Gastrocnemius medialis (tissue), 4 donors: Measurements from ENCODE around the gene TMOD4. TPM values are rescaled to one million over a fixed set of nuclear protein-coding genes. Genes with fewer than 3 reads are reported as not detected.
"Not testable (repeated sequence)": the region's sequence is repeated elsewhere in the genome, so short reads cannot be mapped to it uniquely, and the experiment has no call there.

Experiments
- ATAC-seq, 2 donors: fragments of 150-250 bp; one replicate each; pipeline ENCODE4 v1.9.1; 2016
- DNase-seq, 2 donors: peaks; one replicate each; pipeline ENCODE4 v3.0.0-alpha.2; 2019
- H3K27ac ChIP-seq, 4 donors: fragments of 200-600 bp; sonication (generic); 1 replicate in 1 of 4; 2 replicates in 3 of 4; pipeline ENCODE4 v1.5.1; 2016 to 2018; ENCODE audit warnings: mild to moderate bottlenecking in 2 of 4, moderate library complexity in 1 of 4
- H3K27me3 ChIP-seq, 3 donors: fragments of 200-600 bp; sonication (generic) in 2 of 3; 1 replicate in 1 of 3; 2 replicates in 2 of 3; pipeline versions ENCODE4 v1.5.1 to v1.6.0; 2016 to 2019; ENCODE audit warnings: mild to moderate bottlenecking in 1 of 3, moderate library complexity in 1 of 3
- H3K36me3 ChIP-seq, 2 donors: fragments of 200-600 bp; sonication (generic) in 1 of 2; one replicate each; pipeline ENCODE4 v1.5.1; 2017 to 2018
- H3K4me1 ChIP-seq, 2 donors: fragments of 200-600 bp; sonication (generic) in 1 of 2; one replicate each; pipeline ENCODE4 v1.5.1; 2016 to 2017; ENCODE audit warnings: mild to moderate bottlenecking in 2 of 2
- H3K4me3 ChIP-seq, 4 donors: fragments of 200-600 bp; sonication (generic) in 3 of 4; 1 replicate in 1 of 4; 2 replicates in 3 of 4; pipeline ENCODE4 v1.5.1; 2016 to 2019; ENCODE audit warnings: mild to moderate bottlenecking in 2 of 4
- H3K9me3 ChIP-seq, 3 donors: fragments of 200-600 bp; sonication (generic) in 2 of 3; 1 replicate in 1 of 3; 2 replicates in 2 of 3; pipeline ENCODE4 v1.5.1; 2016 to 2019
- POLR2A ChIP-seq, 2 donors: fragments of 450-650 bp; IDR thresholded peaks; one replicate each; pipeline ENCODE4 v1.6.1; 2017; ENCODE audit warnings: antibody characterized with exemption in 2 of 2, mild to moderate bottlenecking in 2 of 2, moderate library complexity in 2 of 2
- in situ Hi-C, 4 donors: fragments of 200-750 bp; cut with MboI; loops; one replicate each; pipeline versions ENCODE4 v1.15.0 to v1.8.0; 2017; ENCODE audit warnings: low sequenced_read_pairs in 4 of 4
- intact Hi-C: fragments of 100-400 bp; cut with DNase I; formaldehyde crosslinking; loops from one replicate; pipeline ENCODE4 v1.15.1; 2023; ENCODE audit warnings: low total_unique reads
- total RNA-seq, 4 donors: library from RNA; depleted of rRNA; stranded (reverse); fragments of >200 nt; gene quantifications; one replicate each; pipeline versions ENCODE4 v1.1.0 to v1.2.3, GENCODE V29; 2016
- TF ChIP-seq, protein P1 (sequence below), 5 experiments: fragments of 450-650 bp in 3 of 5; fragments of 200-600 bp in 2 of 5; sonication (generic) in 2 of 5; IDR thresholded peaks in 4 of 5; conservative IDR thresholded peaks in 1 of 5; 1 replicate in 4 of 5; 2 replicates in 1 of 5; pipeline ENCODE4 v1.5.1; 2016 to 2019; ENCODE audit warnings: antibody characterized with exemption in 5 of 5, mild to moderate bottlenecking in 3 of 5, moderate library complexity in 3 of 5

The TMOD4 gene
- total RNA-seq, 4 donors from 2014 or later, result 58.3 to 315 (median 188) TPM

GRCh38 chr1:151193856-151194255 is 18.1 kb upstream of the TMOD4 start:
- TF ChIP-seq, protein P1, sequence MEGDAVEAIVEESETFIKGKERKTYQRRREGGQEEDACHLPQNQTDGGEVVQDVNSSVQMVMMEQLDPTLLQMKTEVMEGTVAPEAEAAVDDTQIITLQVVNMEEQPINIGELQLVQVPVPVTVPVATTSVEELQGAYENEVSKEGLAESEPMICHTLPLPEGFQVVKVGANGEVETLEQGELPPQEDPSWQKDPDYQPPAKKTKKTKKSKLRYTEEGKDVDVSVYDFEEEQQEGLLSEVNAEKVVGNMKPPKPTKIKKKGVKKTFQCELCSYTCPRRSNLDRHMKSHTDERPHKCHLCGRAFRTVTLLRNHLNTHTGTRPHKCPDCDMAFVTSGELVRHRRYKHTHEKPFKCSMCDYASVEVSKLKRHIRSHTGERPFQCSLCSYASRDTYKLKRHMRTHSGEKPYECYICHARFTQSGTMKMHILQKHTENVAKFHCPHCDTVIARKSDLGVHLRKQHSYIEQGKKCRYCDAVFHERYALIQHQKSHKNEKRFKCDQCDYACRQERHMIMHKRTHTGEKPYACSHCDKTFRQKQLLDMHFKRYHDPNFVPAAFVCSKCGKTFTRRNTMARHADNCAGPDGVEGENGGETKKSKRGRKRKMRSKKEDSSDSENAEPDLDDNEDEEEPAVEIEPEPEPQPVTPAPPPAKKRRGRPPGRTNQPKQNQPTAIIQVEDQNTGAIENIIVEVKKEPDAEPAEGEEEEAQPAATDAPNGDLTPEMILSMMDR (IDR thresholded peaks at IDR 0.05 in 4 of 5, conservative IDR thresholded peaks at IDR 0.05 in 1 of 5), result no peak
- no peak for TF ChIP-seq POLR2A (IDR thresholded peaks at IDR 0.05)
- intact Hi-C loops (no loop called here), in situ Hi-C loops (loop anchor here in 2 of 4 donors (10.0 kb wide), 2 partner anchors 61 to 151 kb away; partner anchors contain the start of genes PSMD4 (in 1 of the 2) and RFX5 (in 1 of the 2))
- Histone ChIP-seq H3K9me3 (no peaks in the 10 kb centered on the region), H3K4me3 (no peak overlapping the region), H3K27me3 (no peaks in the 10 kb centered on the region), H3K36me3 (no peaks in the 10 kb centered on the region), H3K4me1 (peaks cover 4 to 23% of the 10 kb centered on the region in 2 donors), H3K27ac (no peak overlapping the region)
- DNase-seq, result no peak
- ATAC-seq, result no peak

DNA sequence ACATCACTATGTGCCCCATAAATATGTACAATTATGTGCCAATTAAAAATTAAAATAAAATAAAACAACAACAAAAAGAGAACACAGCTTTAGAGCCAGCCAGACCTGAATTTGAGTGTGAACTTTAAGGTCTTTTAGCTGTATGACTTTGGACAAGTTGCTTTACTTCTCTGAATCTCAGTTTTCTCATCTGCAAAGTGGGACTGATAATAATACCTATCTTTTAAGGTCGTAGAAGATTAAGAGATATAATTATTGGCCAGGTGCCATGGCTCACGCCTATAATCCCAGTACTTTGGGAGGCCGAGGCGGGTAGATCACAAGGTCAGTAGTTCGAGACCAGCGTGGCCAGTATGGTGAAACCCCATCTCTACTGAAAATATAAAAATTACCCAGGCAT is 17.5 kb upstream of the TMOD4 start:
- Histone ChIP-seq H3K27ac (no peak overlapping the region), H3K4me1 (peaks cover 10 to 28% of the 10 kb centered on the region in 2 donors), H3K9me3 (no peaks in the 10 kb centered on the region), H3K27me3 (no peaks in the 10 kb centered on the region), H3K36me3 (no peaks in the 10 kb centered on the region), H3K4me3 (no peak overlapping the region)
- no peak for ATAC-seq
- intact Hi-C loops, result no loop called here
- no peak for DNase-seq
- TF ChIP-seq, protein P1 (IDR thresholded peaks at IDR 0.05 in 4 of 5, conservative IDR thresholded peaks at IDR 0.05 in 1 of 5), result no peak
- no peak for TF ChIP-seq POLR2A (IDR thresholded peaks at IDR 0.05)
- in situ Hi-C loops, result loop anchor here in 2 of 4 donors (10.0 kb wide), 2 partner anchors 61 to 151 kb away; partner anchors contain the start of genes PSMD4 (in 1 of the 2) and RFX5 (in 1 of the 2)

GRCh38 chr1:151192047-151192446 is 16.3 kb upstream of the TMOD4 start:
- H3K9me3 ChIP-seq, result no peaks in the 10 kb centered on the region
- H3K4me1 ChIP-seq, result peaks cover 22 to 40% of the 10 kb centered on the region in 2 donors
- no peak overlapping the region for H3K4me3 ChIP-seq
- no peak for ATAC-seq
- in situ Hi-C loops (loop anchor here in 2 of 4 donors (10.0 kb wide), 2 partner anchors 63 to 153 kb away; partner anchors contain the start of genes PSMD4 (in 1 of the 2) and RFX5 (in 1 of the 2)), intact Hi-C loops (no loop called here)
- no peak for DNase-seq
- TF ChIP-seq, protein P1 (IDR thresholded peaks at IDR 0.05 in 4 of 5, conservative IDR thresholded peaks at IDR 0.05 in 1 of 5), result no peak
- TF ChIP-seq POLR2A (IDR thresholded peaks at IDR 0.05), result no peak
- no peaks in the 10 kb centered on the region for H3K36me3 ChIP-seq
- H3K27me3 ChIP-seq, result no peaks in the 10 kb centered on the region
- no peak overlapping the region for H3K27ac ChIP-seq

DNA sequence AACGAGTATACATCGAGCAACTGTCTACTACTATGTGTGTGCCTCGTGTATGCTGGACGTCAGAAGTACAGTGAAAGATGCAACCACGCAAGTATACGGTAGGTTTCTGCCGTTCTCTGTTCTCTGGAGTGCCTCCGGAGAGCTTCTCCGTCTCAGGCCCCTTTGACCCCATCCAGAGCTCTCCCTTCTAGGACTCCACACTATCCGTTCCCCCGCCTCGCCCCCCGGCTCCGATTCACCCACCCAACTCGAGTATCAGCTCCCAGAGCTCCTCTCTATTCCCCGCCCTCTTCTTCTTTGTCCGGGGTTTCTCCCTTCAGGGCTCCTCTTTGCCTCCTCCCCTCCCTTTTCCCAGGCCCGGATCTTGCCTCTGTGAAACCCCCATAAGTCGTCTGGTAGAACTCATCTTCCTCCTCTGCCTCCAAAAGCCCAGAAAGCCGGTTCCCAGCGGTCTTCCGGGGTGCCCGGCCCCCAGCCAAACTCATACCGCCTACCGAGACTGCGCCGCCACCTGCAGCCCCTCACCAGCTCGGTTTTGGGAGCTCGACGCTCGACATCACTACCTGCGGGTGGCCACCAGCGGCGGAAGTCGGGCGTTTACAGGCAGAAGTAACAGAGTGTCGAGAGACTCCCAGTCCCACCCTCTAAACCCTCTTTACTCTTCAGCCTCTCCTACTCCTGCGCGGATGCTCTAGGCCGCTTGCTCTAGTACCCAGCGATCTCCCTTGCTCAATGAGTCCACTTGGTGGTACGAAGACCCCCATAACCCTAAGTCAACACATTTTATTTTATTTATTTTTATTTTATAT is 14.1 kb upstream of the TMOD4 start, which contains the start of gene VPS72:
Gene VPS72 (minus strand): TSS at position 561 of the 809 bp plus-strand sequence. CDS start 76 bp downstream, at position 485.
- peaks cover 30 to 34% of the 10 kb centered on the region in 2 donors for H3K4me1 ChIP-seq
- intact Hi-C loops, result loop anchor here (1.0 kb wide), 1 partner anchor 24 kb away; the partner anchor contains the start of gene SCNM1
- ATAC-seq (peak; percentile 74 to 83), DNase-seq (peak; percentile 82 to 89)
- H3K27ac ChIP-seq, result peak within 1 kb of the TSS; percentile 92 to 99 (median 94)
- H3K36me3 ChIP-seq, result peaks cover 0 to 12% of the 10 kb centered on the region in 2 donors
- H3K27me3 ChIP-seq, result no peaks in the 10 kb centered on the region
- in situ Hi-C loops, result loop anchor here in 2 of 4 donors (10.0 kb wide), 2 partner anchors 65 to 155 kb away; partner anchors contain the start of genes PSMD4 (in 1 of the 2) and RFX5 (in 1 of the 2)
- TF ChIP-seq POLR2A (IDR thresholded peaks at IDR 0.05), result peak; percentile 67 to 74
- TF ChIP-seq, protein P1 (IDR thresholded peaks at IDR 0.05 in 4 of 5, conservative IDR thresholded peaks at IDR 0.05 in 1 of 5), result peak in 4 of 5 experiments; percentile 27 to 45 (median 40)
- no peaks in the 10 kb centered on the region for H3K9me3 ChIP-seq
- peak within 1 kb of the TSS; percentile 81 to 98 (median 86) for H3K4me3 ChIP-seq

DNA sequence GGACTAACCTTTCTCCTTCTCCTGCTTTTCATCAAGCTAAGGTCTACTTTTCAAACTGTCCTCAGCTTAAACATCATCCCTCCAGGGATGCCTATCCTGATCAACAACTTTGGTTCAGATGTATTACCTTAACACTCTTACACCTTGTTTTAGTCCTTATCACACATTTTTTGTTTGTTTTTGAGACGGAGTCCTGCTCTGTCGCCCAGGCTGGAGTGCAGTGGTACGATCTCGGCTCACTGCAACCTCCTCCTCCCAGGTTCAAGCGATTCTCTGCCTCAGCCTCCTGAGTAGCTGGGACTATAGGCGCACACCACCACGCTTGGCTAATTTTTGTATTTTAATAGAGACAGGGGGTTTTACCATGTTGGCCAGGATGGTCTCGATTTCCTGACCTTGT is 12.9 kb upstream of the TMOD4 start:
- DNase-seq, intact Hi-C loops: not testable (repeated sequence)

More for the DNA sequence above, 12.9 kb upstream of the TMOD4 start:
- H3K27me3 ChIP-seq, H3K9me3 ChIP-seq, in situ Hi-C loops, ATAC-seq: not testable (repeated sequence)
- Histone ChIP-seq H3K4me1 (peaks cover 30 to 34% of the 10 kb centered on the region in 2 donors), H3K27ac (peak overlapping the region; percentile 92 to 99 (median 94)), H3K4me3 (peak overlapping the region; percentile 81 to 98 (median 86)), H3K36me3 (peaks cover 0 to 23% of the 10 kb centered on the region in 2 donors)
